GF-D8 (cell line): ENCODE data around the gene SH3BGRL3.

Source experiments
- DNase-seq: peaks from one replicate; lab custom pipeline; 2025; lab: John Stamatoyannopoulos, UW

SH3BGRL3 gene

GRCh38 chr1:26277719-26278118 lies 2.2 kb upstream of the SH3BGRL3 start:
- DNase-seq = no peak

DNA sequence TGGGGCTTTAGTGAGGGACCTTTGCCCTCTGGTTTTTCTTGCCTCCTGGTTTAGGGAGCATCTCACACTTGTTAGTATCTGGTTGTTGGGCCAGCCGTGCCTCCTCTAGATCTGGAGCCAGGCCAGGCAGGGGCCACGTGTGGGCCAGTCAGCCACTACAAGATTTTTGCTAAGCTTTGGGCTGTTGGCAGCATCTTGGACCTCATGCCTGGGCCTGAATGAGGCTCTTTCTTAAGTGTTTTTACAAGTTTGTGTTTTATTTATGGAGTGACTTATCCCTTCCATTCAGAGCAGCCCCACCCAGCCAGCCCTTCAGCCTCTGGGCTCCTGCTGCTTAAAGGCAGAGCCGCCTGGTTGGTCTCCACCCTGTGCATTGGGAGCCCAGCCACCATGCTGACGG lies 1.6 kb upstream of the SH3BGRL3 start:
- no peak for DNase-seq

- peak; percentile 79 for DNase-seq
Observed at GRCh38 chr1:26278724-26279455, 996 bp upstream of the SH3BGRL3 start.

DNA sequence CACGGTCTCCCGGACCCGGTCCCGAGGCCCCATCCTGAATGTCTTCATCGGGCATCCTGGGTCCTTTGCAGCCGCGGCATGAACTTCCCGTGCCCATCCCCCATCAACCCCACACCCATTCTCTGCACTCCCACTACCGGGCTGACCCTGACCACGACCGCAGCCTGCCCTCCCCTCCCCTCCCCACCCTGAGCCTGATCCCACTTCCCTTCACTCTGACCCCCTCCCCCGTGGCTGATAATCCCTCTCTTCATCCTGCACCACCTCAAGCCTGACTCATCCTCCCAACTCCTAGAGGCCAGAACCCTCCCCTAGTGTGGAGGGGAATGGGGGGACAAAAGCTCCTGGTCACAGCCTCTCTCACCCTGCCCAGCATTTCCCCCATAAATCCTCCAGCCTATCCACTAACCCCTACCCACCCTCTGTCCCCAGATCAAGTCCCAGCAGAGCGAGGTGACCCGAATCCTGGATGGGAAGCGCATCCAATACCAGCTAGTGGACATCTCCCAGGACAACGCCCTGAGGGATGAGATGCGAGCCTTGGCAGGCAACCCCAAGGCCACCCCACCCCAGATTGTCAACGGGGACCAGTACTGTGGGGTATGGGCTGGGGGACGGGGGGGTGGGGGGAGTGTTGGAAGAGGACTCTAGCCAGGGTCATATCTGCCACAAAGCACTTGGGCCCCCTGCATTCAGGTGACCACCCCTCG lies 602 bp downstream of the SH3BGRL3 start:
- no peak for DNase-seq

GRCh38 chr1:26281091-26281958 lies 1.4 kb downstream of the SH3BGRL3 start:
- DNase-seq = no peak

DNA sequence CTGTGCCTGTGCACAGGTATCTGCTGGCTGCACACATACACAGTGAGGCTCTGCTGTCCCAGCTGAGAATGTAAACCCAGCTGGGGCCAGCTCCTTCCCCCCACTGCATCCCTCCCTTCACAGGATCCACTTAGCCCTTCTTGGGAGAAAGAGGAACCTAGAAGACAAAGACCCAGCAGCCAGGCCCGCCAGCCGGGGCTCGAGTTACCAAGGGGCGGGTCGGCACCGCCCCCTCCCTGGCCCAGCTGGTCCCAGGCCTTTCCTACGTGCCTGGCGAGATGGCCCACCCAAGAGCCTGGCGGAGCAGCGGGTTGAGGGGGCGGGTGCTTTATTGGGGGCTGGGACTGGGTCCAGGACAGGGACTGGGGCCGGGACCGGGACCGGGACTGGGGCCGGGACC lies 2.1 kb downstream of the SH3BGRL3 start:
- peak; percentile 22 for DNase-seq

DNA sequence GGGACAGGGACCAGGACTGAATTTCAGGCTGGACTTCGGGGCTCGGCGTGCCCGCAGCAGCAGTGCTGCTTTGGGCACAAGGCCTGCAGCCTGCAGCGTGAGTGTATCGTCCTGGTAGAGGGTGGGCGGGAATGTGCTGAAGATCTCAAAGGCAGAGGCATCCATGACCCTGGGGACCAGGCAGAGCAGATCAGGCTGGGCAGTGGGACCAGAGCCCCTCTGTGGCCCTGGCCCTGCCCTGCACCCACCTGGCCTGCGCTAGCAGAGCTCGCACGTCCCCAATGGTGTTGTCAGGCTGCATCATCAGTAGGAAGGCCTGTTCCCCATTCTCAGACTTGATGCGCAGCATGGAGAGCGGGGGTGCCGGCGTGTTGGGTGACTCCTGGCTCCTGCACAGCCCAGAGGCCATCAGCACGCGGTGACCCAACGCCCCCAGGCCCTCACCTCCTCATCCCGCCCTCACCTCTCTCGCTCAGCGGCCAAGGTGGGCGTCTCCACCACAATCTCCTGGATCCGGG lies 2.6 kb downstream of the SH3BGRL3 start:
- DNase-seq = no peak

DNA sequence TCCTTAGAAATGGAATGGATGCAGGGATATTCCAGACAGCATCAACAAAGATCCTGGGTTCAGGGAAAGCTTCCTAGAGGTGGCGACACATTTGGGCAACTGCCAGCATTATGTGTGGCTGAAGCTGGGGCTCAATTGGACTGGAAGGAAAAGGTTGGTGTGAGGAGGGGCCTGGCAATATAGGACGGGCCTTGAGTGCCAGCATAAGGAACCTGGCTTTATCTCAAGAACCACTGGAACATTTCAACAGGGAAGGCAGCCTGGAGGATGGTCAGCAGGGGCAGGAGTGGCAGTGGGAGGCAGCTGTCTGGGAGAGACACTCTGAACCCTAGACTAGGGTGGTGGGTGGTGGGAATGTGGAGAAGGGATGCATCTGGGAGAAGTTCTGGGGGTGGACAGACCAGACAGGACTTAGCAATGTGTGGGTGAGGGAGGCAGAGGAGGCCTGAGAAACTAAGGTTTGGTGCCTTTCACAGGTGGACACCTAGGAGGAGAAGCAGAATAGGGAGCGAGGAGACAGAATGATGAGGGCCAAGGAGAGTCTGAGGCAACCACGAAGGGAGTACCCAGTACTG lies 3.5 kb downstream of the SH3BGRL3 start:
- DNase-seq = no peak

DNA sequence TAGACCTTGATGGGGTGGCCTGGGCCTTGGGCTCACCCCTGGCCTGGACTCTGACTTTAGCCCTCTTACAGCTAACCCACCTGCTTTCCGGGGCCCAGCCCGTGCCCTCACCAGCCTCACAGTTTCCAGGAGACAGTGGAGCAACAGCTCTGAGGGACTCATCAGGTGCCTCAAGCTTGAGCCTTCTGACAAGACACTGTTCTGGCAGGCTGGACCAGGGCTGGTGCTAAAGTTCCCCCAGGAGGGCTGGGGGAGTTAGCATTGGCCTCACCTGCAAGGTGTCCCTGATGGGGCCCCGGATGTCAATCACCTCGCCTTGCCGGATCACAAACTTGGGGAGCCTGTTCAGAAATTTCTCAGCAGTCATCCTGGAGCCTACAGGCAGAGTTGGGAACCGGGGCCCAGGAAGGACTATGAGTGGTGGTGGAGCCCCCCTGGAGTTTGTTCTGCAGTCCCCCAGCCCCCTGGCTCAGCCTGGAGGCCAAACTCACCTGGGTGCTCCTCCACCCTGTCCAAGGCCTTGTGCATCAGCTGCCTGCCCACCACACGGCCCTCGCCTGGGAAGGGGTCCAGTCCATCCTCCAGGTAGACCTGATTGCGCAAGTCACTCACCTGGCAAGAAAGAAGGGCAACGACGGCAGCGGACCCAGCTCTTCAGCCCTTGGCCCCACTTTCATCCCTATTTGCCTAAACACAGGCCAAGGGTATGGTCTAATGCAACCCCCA lies 4.1 kb downstream of the SH3BGRL3 start:
- DNase-seq = no peak

DNA sequence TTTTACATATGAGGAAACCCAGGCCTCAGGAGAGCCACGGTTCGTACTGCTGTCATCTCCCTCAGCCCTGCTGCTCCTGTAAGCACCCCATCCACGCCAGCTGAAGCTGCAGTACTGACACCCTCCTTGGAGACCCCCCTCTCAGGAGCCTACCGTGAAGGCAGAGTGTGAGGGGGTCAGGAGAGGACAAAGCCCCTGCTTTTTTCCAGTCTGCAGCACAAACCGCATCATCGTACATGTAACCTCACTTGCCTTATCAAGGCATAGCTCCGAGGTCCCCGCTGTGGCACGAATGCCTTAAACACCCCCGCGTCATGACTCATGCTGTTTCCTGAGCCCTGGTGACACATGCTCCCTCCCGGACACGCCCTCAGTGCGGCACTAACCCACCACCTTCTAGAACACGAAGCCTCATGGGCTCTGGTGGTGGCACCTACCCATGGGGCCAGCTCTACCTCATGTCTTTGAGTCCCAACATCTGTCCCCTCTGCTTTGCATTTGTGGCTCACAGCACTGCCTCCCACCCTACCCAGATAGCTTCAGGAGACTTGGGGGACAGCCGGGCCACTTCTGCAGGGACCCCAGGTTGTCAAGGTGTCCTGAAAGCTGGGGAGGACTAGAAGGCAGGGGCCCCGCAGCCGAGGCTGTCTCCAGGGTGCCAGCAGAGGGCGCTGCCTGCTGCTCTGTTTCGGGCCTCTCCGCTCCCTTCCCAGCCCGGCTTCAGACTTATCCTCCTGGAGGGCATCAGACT lies 4.9 kb downstream of the SH3BGRL3 start:
- peak; percentile 93 for DNase-seq

- DNase-seq = no peak
Observed at GRCh38 chr1:26285366-26286063, 5.6 kb downstream of the SH3BGRL3 start.

DNA sequence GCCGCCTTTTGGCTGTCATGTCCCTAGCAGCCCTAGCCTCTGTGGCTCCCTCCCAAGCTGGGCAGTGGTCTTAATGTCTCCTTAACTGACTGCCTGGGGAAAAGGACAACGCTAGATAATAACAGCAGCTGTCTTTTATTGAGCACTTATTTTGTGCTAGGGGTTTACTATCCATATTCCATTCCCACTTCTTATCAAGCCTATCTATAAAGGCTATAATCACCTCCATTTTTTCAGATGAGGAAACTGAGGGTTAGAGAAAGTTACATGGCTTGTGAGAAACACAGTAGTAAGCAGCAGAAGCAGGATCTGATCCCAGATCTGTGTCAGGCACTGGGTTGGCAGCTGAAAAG lies 6.2 kb downstream of the SH3BGRL3 start:
- no peak for DNase-seq

- DNase-seq = peak; percentile 94
Observed at GRCh38 chr1:26287033-26287711, 7.3 kb downstream of the SH3BGRL3 start.

- no peak for DNase-seq
Observed at GRCh38 chr1:26287811-26288210, 7.9 kb downstream of the SH3BGRL3 start.

DNA sequence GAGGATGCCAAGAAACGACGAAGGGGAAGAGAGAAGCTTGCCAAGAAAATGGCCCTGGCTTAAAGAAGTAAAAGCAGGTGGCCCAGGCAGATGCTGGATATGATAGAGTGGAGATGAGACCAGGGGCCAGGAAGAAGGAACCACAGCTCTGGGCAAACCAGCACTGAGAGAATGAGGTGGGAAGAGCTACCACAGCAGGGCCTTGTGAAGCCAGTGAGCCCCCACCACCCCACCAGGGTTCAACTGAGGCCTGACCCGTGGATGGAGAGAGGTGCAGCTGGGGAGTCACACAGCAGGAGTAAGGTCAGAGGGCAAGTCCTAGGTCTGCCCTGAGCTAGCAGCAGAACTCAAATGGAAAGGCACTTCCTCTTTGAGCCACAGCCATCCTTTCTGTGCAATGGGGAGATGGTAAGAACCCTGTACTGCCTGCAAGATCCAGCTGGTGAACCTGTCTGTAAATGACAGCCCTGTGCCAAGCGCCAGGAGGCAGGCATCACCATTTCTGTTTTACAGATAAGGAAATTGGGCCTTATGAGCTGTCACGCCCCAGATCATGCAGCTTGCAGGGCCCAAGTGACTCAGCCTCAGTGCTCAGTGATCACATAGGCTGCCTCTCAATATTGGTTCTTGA lies 8.5 kb downstream of the SH3BGRL3 start:
- peak; percentile 94 for DNase-seq

DNA sequence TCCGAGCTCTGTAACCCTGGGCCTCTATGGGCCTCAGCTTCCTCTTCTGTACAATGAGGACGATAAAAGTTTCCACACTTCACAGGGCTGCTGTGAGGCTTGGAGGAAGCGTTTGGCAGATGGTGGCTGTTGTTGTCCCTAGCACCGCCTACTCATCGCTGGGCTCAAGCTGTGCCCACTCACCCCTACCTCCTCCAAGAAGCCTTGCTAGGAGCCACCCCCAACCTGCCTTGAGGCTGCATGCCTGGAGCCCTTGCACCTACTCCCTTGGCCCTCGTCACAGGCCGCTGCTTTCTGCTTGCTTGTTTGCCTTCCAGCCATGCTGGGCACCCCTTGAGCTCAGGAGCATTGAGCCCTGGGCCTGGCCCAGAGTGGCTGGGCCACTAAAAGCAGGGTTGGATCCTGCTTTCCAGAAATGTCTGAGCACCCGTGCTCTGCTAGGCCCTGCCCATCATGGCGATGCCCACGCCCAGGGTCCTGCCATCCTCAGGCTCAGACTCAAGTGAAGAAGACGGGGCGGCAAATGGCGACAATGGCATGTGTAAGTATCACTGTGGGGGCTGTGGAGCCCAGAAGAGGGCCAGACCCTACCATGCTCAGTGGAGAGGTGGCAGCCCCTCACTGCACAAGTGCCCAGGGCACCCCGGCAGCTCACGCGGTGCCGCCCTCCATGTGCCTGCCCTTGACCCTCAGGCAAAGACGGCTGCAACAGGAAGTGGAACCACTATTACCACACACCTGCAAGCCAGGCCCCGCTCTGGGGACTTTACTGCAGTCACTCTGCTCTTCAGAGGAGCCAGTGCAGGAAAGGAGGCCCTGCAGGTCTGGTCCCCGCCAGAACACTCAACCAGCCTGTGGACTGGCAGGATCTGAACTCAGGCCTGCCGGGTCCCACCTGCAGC lies 9.5 kb downstream of the SH3BGRL3 start:
- DNase-seq = peak; percentile 98

DNA sequence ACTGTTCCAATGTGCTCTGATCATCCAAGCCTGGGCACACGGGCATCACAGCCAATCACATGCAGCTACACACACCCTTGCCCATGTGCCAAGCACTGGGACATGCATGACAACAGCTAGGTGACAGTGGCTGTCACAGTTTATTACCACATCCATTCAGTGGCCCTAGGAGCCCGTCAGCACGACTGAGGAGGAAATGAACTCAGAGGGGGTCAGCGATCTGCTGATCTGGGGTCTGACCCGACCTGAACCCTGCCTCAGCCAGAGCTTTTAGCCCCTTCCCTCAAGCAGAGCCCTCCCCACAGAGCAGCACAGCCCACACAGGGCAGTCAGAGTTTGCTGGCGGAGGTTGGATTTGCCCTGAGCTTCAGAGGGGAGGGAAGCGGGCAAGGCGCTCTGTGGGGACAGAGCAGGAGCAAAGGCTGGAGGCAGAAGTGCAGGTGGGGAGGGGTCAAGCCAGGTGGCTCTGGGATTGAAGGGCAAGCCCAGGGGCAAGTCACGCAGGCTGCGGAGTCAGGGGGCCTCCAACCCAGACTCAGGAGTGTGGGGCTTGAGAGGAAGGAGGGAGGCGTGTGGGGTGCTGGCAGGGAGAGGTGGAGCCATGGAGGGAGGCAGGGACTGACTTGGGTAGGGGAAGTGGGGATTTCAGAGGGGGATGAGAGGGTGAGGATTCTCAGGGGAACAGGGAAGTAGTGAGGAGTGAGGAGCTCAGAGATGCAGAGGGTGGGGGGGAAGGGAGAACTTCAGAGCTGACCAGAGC lies 10.4 kb downstream of the SH3BGRL3 start:
- peak; percentile 42 for DNase-seq
